Activated CD8-positive, alpha-beta memory T cell treated with anti-CD3 and anti-CD28 coated beads for 1 hour (primary cell): ENCODE results near the gene RPE.

ENCODE experiments used
- DNase-seq, 2 donors: peaks; one replicate each; pipeline ENCODE4 v3.0.0-alpha.2; 2020; ENCODE audit warnings: low read depth in 1 of 2; ENCODE audit errors: extremely low read depth in 1 of 2

RPE gene

DNA sequence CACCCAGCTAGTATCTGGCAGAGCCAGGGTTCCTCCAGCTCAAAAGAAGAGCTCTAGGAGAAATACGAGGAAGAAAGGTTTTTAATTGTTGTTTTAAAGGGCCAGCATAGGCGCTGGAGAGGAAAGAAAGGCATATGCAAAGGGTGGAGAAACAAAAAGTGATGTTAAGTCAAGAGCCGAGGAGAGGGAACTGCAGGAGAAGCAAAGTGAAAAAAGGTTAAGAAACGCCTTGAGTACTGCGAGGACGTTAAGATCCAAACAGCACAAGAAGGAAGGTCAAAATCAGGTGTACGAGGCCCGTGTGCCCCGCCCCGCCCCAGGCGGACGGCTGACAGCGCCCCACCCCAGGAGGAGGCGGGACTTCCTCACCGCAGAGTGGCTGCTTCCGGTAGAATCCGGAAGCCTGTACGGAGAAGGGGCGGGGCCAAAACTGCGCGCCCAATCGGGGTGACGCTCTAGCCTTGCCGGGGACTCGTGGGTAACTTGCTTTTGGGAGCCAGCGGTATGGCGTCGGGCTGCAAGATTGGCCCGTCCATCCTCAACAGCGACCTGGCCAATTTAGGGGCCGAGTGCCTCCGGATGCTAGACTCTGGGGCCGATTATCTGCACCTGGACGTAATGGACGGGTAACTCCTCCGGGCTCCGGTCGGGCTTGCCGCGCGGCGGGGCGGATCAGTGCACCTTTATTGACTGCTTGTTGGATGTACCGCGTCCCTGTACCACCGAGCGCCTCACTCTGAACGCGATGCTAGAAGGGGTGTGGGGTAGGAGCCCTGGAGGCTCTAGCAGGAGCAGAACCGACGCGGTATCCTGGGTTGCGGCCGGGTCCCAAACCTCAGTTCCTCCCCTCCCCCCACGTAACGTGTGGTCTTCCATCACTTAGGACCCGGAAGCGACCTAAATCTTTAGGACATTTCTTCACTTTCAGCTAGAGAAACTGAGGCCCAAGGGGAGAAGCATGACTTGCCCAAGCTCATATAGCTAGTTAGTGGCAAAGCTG lies at the start of gene RPE:
TSS of gene RPE (plus strand) at position 481 of the 1,000 bp plus-strand sequence. CDS start at position 505, 24 bp downstream.
- peak; percentile 94 to 98 for DNase-seq

- DNase-seq = no peak
These were observed 46.2 kb upstream of the RPE start for GRCh38 chr2:209956271-209956670.

DNA sequence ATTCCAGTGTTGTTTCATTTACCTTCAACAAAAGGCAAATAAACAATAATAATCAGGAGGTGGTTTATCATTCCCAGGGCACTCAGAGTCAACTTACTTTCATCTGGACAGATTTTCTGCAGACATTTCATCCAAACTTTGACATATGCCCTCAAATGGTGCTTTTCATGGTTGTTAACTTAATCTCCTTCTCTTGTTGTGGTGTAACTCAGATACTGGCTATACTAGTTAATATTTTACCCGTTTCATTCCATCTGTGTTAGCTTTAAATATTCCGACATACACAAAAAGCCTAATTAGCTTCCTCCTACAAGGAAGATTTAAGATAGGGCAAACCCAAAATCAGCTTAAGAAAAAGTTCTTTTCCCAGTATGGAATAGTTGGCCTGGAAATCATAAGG lies 44.4 kb upstream of the RPE start:
- no peak for DNase-seq

GRCh38 chr2:209960045-209960444 lies 42.4 kb upstream of the RPE start:
- DNase-seq = no peak

DNA sequence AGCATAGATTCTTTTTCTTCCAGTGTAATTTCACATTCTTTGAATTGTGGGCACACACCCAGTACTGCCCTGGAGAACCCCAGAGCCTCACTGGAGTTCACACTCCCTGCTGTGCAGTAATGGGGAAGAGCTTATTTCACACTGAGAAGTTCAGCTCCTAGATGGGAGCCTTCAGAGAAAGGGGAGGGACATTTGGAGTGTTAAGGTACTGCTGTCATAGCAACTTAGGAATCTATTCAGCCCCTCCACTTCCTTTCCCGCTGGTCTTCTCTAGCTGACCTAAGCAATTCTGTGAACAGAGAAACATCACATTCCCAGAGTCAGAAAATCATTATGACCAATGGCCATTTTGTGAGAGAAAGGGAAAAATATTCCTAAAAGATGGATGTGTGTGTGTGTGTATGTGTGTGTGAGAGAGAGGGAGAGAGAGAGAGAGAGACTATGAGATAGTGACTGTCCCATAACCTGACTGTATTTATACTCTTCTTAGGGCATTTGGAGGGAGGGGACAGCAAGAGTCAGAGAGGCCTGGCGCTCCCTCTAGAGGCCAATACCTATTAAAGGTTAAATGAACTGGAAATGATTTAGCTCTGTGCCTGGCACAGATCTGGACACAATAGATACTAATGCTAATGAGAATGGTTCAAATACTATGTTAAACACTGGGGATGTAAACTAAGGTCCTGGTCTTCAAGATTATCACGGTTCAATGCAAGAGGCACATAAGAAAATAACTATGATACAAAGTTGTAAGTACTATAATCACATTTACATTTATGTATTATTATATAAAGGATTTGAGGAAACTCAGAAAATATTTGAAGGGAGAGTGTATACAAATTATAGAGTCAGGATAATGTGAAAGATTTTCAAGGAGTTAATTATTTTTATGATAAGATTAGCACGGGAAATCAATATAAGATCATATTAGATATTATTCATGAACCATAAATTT lies 41.5 kb upstream of the RPE start:
- peak in 1 of 2 donors; percentile 2 for DNase-seq

GRCh38 chr2:209965723-209966122 lies 36.7 kb upstream of the RPE start:
- no peak for DNase-seq

GRCh38 chr2:209969692-209970091 lies 32.7 kb upstream of the RPE start:
- DNase-seq = no peak

DNA sequence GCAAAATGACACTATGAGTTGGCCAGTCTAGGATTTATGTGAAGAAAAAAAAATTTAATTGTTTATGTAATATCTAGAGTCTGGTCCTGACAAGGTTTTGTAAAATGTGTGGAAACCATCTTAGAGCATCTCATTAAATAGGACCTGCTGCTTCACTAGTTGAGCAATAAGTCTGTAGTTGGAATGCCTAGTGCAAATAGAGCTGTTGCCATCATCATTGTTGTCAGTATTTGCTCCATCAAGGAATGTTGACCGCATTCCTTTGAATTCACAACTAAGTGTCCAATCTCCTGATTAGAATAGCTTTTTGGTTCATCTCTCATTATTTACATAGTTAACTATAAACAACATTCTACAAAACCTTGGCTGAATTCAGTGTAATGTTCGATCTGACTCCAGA lies 32.2 kb upstream of the RPE start:
- no peak for DNase-seq

DNA sequence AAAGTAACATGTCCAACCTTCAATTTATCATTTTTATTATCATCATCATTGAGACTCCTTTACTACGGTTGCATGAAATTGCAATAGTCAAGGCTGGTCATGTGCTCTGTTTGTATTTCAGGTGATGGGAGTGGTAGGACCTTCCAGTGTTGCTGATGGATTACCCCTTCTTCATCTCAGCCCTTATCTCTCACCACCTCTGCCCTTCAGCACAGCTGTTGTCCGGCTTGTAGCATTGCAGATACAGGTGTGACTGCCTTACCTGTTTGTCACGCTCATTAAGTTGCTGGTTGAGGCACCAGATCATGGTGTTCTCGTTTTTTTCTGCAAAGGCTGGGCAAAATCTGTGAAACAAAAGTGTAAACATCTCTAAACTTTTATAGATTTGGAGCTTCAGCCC lies 31.7 kb upstream of the RPE start:
- DNase-seq = no peak

DNA sequence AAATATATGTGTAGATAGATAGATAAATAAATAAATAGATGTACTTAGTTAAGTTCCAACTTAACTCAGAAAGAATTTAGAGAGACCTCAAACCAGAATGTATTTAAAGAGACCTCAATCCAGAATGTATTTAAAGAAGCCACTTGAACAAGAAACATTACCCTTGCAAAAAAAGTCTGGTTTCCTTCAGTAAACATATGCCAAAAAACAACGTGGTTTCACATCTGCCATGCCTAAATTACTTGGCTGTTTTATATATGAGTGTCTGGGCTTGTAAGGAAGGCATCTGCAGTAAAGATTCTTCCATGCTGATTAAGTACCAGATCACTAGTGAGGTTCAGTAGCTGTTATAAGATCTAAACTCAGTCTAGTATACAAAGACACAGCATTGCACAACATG lies 29.1 kb upstream of the RPE start:
- DNase-seq = no peak

- no peak for DNase-seq
These were observed 27.9 kb upstream of the RPE start for GRCh38 chr2:209974576-209974975.

DNA sequence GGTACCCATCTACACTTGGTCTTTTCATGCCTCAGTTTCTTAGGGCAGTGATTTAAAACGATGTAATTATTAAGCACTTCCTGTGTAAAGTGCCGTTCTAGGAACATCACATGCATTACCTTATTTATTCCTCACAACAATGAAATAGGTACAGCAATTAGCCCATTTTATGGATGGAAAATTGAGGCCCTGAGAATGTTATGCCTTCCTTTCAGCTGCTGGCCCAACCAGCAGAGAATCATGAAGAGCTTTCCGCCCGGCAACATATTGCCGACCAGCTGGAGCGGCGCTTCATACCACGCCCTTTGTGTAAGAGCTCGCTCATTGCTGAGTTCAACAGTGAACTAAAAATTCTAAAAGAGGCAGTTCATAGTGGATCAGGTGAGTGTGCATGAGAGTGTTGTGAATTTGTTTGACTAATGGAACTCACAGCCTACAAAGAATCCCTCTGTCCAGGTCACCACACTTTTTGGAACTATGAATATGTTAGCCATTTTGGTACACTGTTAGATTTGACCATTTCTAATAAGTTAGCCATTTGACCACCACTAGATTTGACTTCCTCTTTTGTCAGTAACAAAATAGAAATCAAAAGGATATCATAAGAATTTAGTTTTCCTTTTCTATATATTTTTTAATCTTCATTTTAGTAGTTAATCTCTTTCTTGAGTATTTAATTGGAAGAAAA lies 25.6 kb upstream of the RPE start:
- DNase-seq = no peak

- no peak for DNase-seq
These were observed 24.8 kb upstream of the RPE start for GRCh38 chr2:209977386-209978239.

DNA sequence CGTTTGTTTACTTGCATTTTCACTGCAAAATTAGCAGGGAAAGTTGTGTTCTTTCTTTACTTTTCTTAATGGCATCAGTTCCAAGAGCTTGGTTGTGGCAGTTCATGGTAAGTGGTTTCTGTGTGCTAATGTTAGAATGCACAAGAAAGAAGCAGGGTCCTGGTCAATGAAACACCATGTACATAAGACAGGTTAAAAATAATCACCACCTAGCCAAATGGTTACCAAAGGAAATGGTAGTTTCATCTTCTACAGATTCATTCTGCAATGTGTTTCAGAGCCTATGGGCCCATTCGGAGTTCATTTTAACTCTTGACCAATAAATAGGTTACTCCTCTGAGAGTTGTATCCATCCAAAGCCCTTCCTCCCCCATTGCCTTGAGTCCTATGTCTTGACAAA lies 18.1 kb upstream of the RPE start:
- no peak for DNase-seq

DNA sequence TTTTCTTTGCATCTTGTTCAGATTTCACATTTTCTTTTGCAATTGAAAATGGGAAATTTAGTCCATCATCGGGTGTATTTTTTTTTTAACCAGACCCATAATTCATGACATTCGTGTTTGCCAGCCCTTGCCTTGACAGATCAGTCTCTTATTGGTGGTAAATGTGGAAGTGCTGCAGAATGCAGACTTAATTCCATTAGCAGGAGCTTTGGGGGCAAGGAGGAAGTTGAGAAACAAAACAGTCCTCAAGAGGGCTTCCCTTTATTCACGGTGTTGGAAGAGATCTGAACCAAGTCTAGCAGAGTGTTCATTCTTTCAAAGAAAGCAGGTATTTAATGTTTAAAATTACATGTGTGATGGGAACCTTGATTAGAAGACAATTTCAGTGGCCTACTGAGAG lies 16.6 kb upstream of the RPE start:
- no peak for DNase-seq

DNA sequence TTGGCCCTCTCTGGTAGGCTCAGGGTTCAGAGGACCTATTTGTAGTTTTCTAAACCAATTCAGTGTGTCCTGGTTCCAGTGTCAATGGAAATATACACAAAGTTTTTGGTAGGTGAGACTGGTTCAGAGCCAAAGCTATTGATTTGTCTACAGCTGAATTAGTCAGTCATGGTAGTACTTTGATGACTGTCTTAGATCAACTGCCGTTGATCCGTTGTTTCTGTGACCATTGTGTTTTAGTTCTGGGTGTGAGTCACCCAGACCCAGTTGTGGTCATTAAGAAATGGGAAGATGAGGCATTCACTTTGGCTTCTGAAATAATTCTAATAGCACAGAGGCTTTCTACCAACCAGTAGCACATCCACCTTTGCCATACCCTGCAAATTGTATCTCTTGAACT lies 16.0 kb upstream of the RPE start:
- no peak for DNase-seq

DNA sequence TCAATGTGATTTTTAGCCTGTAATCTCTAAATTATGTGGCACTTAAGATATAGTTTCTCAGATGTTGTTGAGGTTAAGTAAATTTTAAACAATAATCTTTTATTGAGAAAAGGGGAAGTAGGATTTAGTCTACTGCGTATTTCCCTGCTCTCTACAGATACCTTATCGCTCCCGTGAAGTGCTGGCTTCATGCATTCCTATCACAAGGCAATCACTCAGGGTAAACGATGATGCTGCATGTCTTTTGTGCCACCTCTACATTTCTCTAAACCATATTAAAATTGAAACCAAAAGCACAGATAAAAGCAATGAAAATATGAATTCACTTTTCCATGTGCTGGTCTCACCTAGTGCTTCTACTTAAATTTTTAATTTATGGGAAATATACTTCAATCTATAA lies 14.4 kb upstream of the RPE start:
- no peak for DNase-seq

GRCh38 chr2:209990838-209991237 lies 11.6 kb upstream of the RPE start:
- no peak for DNase-seq

DNA sequence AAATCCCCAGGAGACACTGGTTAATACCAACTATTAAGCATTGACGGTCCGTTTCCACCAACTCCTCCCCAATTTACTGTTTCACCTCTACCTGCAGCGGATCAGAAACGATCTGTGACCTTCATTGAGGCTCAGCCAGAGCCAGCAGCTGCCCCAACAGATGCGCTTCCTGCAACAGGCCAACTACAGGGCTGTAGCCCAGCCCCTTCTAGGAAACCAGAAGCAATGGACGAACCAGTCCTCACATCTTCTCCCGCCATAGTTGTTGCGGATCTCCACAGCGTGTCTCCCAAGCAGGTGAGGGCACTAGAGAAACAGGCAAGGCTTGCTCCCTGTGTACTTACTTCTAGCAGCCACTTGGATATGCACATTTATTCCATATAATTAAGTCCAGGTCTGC lies 8.5 kb upstream of the RPE start:
- DNase-seq = no peak

DNA sequence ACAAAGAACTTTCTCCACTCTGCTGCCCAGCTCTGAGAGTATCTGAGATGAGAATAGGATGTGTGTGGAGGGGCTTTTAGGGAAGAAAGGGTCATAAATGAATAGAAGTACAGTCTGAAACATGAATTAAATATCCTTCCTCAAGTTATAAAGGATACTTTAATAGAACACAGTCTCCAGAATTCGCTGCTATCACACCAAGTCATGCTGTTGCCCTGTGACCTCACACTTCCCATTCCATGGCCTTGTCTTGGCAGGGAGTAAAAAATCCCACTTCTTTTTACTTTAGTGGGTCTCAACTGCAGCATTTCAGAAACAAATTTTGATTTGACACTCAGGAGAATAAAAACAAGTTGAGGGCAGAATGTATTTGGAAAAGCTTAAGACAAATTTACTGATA lies 3.8 kb upstream of the RPE start:
- no peak for DNase-seq
